HG02852 (cell line): ENCODE results near the gene SMURF2.
"Not testable (repeated sequence)": the region's sequence is repeated elsewhere in the genome, so short reads cannot be mapped to it uniquely, and the experiment has no call there.

Experiments
- ATAC-seq: cut with Tn5 transposase; IDR thresholded peaks from one replicate; pipeline ENCODE4 v1.9.1; 2021; ENCODE audit warnings: mild to moderate bottlenecking, moderate library complexity; ENCODE audit not compliant: unreplicated experiment

Gene SMURF2

GRCh38 chr17:64632606-64633005 is 29.5 kb downstream of the SMURF2 start:
- ATAC-seq = no peak

- ATAC-seq = no peak
These were observed 29.9 kb downstream of the SMURF2 start for GRCh38 chr17:64632194-64632593.

- no peak for ATAC-seq
These were observed 31.5 kb downstream of the SMURF2 start for GRCh38 chr17:64630309-64631223.

GRCh38 chr17:64628641-64629040 is 33.5 kb downstream of the SMURF2 start:
- ATAC-seq = peak; percentile 72

GRCh38 chr17:64627797-64628196 is 34.3 kb downstream of the SMURF2 start:
- ATAC-seq = no peak

- no peak for ATAC-seq
These were observed 35.3 kb downstream of the SMURF2 start for GRCh38 chr17:64626827-64627226.

- no peak for ATAC-seq
These were observed 36.6 kb downstream of the SMURF2 start for GRCh38 chr17:64625541-64625940.

GRCh38 chr17:64622931-64623654 is 39.0 kb downstream of the SMURF2 start:
- ATAC-seq = no peak

GRCh38 chr17:64621772-64622171 is 40.3 kb downstream of the SMURF2 start:
- no peak for ATAC-seq

- ATAC-seq = no peak
These were observed 43.3 kb downstream of the SMURF2 start for GRCh38 chr17:64618848-64619247.

- no peak for ATAC-seq
These were observed 44.9 kb downstream of the SMURF2 start for GRCh38 chr17:64617125-64617780.

- ATAC-seq = no peak
These were observed 47.0 kb downstream of the SMURF2 start for GRCh38 chr17:64615028-64615677.

GRCh38 chr17:64614266-64615027 is 47.7 kb downstream of the SMURF2 start:
- ATAC-seq = no peak

GRCh38 chr17:64611369-64611768 is 50.7 kb downstream of the SMURF2 start:
- no peak for ATAC-seq

- ATAC-seq = not testable (repeated sequence)
These were observed 51.9 kb downstream of the SMURF2 start for GRCh38 chr17:64610244-64610643.

GRCh38 chr17:64608571-64608981 is 53.5 kb downstream of the SMURF2 start:
- ATAC-seq = no peak

GRCh38 chr17:64607862-64608565 is 54.1 kb downstream of the SMURF2 start:
- ATAC-seq = no peak

GRCh38 chr17:64604532-64604931 is 57.6 kb downstream of the SMURF2 start:
- ATAC-seq = not testable (repeated sequence)

- ATAC-seq = no peak
These were observed 58.1 kb downstream of the SMURF2 start for GRCh38 chr17:64603987-64604386.

- ATAC-seq = no peak
These were observed 62.3 kb downstream of the SMURF2 start for GRCh38 chr17:64599827-64600226.
